Transverse colon (tissue), 4 donors: Measurements from ENCODE around the gene CBARP. TPM values are rescaled to one million over a fixed set of nuclear protein-coding genes. Genes with fewer than 3 reads are reported as not detected.

Experiments used
- DNase-seq: peaks from one replicate; pipeline ENCODE4 v3.0.0-alpha.2; 2019
- H3K27ac ChIP-seq, 4 donors: fragments of 200-600 bp; sonication (generic); 2 replicates each; pipeline ENCODE4 v1.5.1; 2016 to 2018; ENCODE audit warnings: inconsistent platforms in 4 of 4
- H3K27me3 ChIP-seq: fragments of 200-600 bp; sonication (generic); 2 replicates; pipeline ENCODE4 v1.5.1; 2017; ENCODE audit warnings: inconsistent platforms
- H3K36me3 ChIP-seq, 4 donors: fragments of 200-600 bp; sonication (generic); 2 replicates each; pipeline ENCODE4 v1.5.1; 2017 to 2019; ENCODE audit warnings: inconsistent platforms in 4 of 4
- H3K4me1 ChIP-seq, 4 donors: fragments of 200-600 bp; sonication (generic); 2 replicates each; pipeline ENCODE4 v1.5.1; 2017 to 2020; ENCODE audit warnings: inconsistent platforms in 4 of 4
- H3K4me3 ChIP-seq, 4 donors: fragments of 200-600 bp; sonication (generic); 1 replicate in 1 of 4; 2 replicates in 3 of 4; pipeline versions ENCODE4 v1.5.1 to v1.6.1; 2017 to 2019; ENCODE audit warnings: inconsistent platforms in 4 of 4
- H3K9me3 ChIP-seq, 2 donors: fragments of 200-600 bp; sonication (generic); 2 replicates each; pipeline ENCODE4 v1.5.1; 2017 to 2019; ENCODE audit warnings: inconsistent platforms in 2 of 2
- CTCF ChIP-seq, 5 experiments: fragments of 200-600 bp in 3 of 5; fragments of 450-650 bp in 2 of 5; sonication (generic) in 3 of 5; IDR thresholded peaks; 1 replicate in 2 of 5; 2 replicates in 3 of 5; pipeline ENCODE4 v1.5.1; 2016 to 2017; ENCODE audit warnings: antibody characterized with exemption in 5 of 5, inconsistent platforms in 3 of 5, mild to moderate bottlenecking in 2 of 5, moderate library complexity in 1 of 5
- EP300 ChIP-seq: sonication (generic); formaldehyde crosslinking; IDR thresholded peaks from one replicate; pipeline ENCODE4 v1.6.1; 2017; ENCODE audit warnings: antibody characterized with exemption, low read depth
- POLR2A ChIP-seq: fragments of 450-650 bp; IDR thresholded peaks from one replicate; pipeline ENCODE4 v1.6.1; 2016; ENCODE audit warnings: antibody characterized with exemption, mild to moderate bottlenecking, moderate library complexity
- POLR2AphosphoS5 ChIP-seq, 3 donors: sonication (generic); formaldehyde crosslinking; IDR thresholded peaks; one replicate each; pipeline ENCODE4 v1.6.1; 2016; ENCODE audit warnings: antibody characterized with exemption in 3 of 3
- WGBS, 2 donors: methylation state at CpG; one replicate each; pipeline ENCODE4 v1.1.5; 2018; ENCODE audit warnings: low coverage in 1 of 2; 5-methylcytosine and 5-hydroxymethylcytosine counted together
- in situ Hi-C, 4 donors: fragments of 200-750 bp; cut with MboI; loops; one replicate each; pipeline versions ENCODE4 v1.15.0 to v1.15.1; 2017; ENCODE audit warnings: low sequenced_read_pairs in 3 of 4, low pct_ligation_motif_present in 1 of 4, low pct_unique_long_range_greater_than_20kb in 1 of 4
- intact Hi-C: fragments of 100-400 bp; cut with DNase I; formaldehyde crosslinking; loops from one replicate; pipeline ENCODE4 v1.15.1; 2023; ENCODE audit warnings: low total_unique reads
- total RNA-seq, 4 donors: library from RNA; depleted of rRNA; stranded (reverse); fragments of >200 nt; gene quantifications; one replicate each; pipeline ENCODE4 v1.1.0, GENCODE V29; 2016

Gene CBARP
- total RNA-seq, 4 donors from 2014 or later = 0.32 to 5.2 (median 0.68) TPM; not detected in 1

GRCh38 chr19:1275260-1275975, 37.6 kb upstream of the CBARP start, which contains the start of gene FAM174C:
Gene FAM174C (plus strand): TSS chr19:1275530. CDS start chr19:1275550, 20 bp downstream.
- intact Hi-C loops = no loop called here
- WGBS, 2 donors = 1% methylated on average over 59 of the region's 98 CpGs; no CpG with 5 or more reads in 1 of the 2 donors
- TF ChIP-seq POLR2A (peak; percentile 75), EP300 (no peak), CTCF (IDR thresholded peaks at IDR 0.05) (no peak), POLR2AphosphoS5 (IDR thresholded peaks at IDR 0.05) (peak; percentile 62 to 78 (median 72))
- Histone ChIP-seq H3K9me3 (no peaks in the 10 kb centered on the region), H3K4me3 (peak within 1 kb of the TSS; percentile 54 to 67 (median 58)), H3K27me3 (no peaks in the 10 kb centered on the region), H3K27ac (peak within 1 kb of the TSS; percentile 98 to 100 (median 100)), H3K36me3 (peaks cover 0 to 28% (median 13%) of the 10 kb centered on the region in 4 donors), H3K4me1 (peaks cover 53 to 68% (median 63%) of the 10 kb centered on the region in 4 donors)
- in situ Hi-C loops = loop anchor here in 2 of 4 donors (25.0 kb wide), 1 partner anchor 112 kb away; the partner anchor contains the start of gene NDUFS7 (in 2 of the 2)
- peak; percentile 96 for DNase-seq

GRCh38 chr19:1274852-1275259, 37.1 kb upstream of the CBARP start:
- no peak for DNase-seq
- no peak for TF ChIP-seq POLR2A
- no peak for TF ChIP-seq POLR2AphosphoS5 (IDR thresholded peaks at IDR 0.05)
- TF ChIP-seq CTCF (IDR thresholded peaks at IDR 0.05) = no peak
- no peak for TF ChIP-seq EP300

DNA sequence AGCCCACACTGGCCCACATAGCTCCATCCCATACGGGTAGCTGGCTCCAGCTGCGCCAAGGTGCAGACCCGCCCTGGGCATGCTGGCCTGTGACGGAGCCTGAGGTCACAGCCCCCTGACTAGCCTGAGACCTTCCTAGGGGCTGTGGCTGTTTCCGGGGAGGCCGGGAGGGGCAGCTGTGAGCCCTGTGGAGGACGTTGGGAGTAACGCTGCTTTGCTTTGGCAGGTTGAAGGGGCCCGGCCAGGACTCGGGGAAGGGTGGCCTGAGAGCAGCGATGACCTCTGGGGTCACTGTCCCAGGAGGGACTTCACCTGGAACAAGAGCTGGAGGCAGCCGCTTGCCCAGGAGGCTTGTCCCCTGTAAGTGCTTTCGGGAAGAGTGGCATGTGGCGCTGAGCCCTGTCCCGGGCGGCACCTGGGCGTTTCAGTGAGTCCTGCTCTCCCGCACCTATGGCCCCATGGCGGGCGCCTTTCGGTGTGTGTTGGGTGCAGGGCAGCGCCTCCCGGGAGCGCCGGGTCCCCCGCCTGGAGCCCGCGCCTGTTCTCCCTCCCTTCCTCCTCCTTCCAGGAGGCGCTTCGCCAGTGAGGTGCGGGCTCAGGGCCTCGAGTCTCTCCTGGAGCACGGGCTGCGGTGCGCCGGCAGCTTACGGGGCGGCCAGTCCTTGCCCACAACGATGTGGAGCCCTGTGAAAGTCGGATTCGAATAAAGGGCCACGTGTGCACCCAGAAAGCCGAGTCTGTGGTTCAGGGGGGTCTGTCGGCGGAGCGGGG, 36.5 kb upstream of the CBARP start:
- H3K36me3 ChIP-seq = peaks cover 0 to 28% (median 13%) of the 10 kb centered on the region in 4 donors
- H3K9me3 ChIP-seq = no peaks in the 10 kb centered on the region
- DNase-seq = no peak
- peak overlapping the region in 2 of 4 donors; percentile 58 to 59 for H3K4me3 ChIP-seq
- intact Hi-C loops (no loop called here), in situ Hi-C loops (no loop called here)
- peaks cover 55 to 67% (median 65%) of the 10 kb centered on the region in 4 donors for H3K4me1 ChIP-seq
- 83 to 87% methylated on average over 3 to 40 of the region's 46 CpGs for WGBS, 2 donors
- H3K27me3 ChIP-seq = no peaks in the 10 kb centered on the region
- H3K27ac ChIP-seq = peak overlapping the region; percentile 98 to 100 (median 100)
- TF ChIP-seq POLR2AphosphoS5 (IDR thresholded peaks at IDR 0.05) (peak in 1 of 3 donors; percentile 7), CTCF (IDR thresholded peaks at IDR 0.05) (no peak), EP300 (no peak), POLR2A (no peak)

More at GRCh38 chr19:1274852-1275259, 37.1 kb upstream of the CBARP start:
- H3K27me3 ChIP-seq = no peaks in the 10 kb centered on the region
- H3K4me1 ChIP-seq = peaks cover 55 to 70% (median 65%) of the 10 kb centered on the region in 4 donors
- H3K4me3 ChIP-seq = peak overlapping the region; percentile 2 to 67 (median 58)
- intact Hi-C loops = no loop called here
- in situ Hi-C loops = loop anchor here in 2 of 4 donors (25.0 kb wide), 1 partner anchor 112 kb away; the partner anchor contains the start of gene NDUFS7 (in 2 of the 2)
- H3K27ac ChIP-seq = peak overlapping the region; percentile 98 to 100 (median 100)
- WGBS, 2 donors = 59% methylated on average over 16 of the region's 44 CpGs; no CpG with 5 or more reads in 1 of the 2 donors
- no peaks in the 10 kb centered on the region for H3K9me3 ChIP-seq
- peaks cover 0 to 28% (median 13%) of the 10 kb centered on the region in 4 donors for H3K36me3 ChIP-seq
